22Rv1 (cell line): Measurements from ENCODE around the gene EIF2S3.

Experiments
- ZFX ChIP-seq: fragments of 450-650 bp; IDR thresholded peaks from 2 replicates; pipeline ENCODE4 v1.6.1; 2017; ENCODE audit warnings: antibody characterized with exemption, borderline replicate concordance
- TF ChIP-seq, protein P1 (sequence below): fragments of 450-650 bp; IDR thresholded peaks from 2 replicates; pipeline ENCODE4 v1.5.1; 2017; ENCODE audit warnings: mild to moderate bottlenecking

GRCh38 chrX:24093746-24094145 is 39.0 kb downstream of the EIF2S3 start:
- TF ChIP-seq, protein P1, sequence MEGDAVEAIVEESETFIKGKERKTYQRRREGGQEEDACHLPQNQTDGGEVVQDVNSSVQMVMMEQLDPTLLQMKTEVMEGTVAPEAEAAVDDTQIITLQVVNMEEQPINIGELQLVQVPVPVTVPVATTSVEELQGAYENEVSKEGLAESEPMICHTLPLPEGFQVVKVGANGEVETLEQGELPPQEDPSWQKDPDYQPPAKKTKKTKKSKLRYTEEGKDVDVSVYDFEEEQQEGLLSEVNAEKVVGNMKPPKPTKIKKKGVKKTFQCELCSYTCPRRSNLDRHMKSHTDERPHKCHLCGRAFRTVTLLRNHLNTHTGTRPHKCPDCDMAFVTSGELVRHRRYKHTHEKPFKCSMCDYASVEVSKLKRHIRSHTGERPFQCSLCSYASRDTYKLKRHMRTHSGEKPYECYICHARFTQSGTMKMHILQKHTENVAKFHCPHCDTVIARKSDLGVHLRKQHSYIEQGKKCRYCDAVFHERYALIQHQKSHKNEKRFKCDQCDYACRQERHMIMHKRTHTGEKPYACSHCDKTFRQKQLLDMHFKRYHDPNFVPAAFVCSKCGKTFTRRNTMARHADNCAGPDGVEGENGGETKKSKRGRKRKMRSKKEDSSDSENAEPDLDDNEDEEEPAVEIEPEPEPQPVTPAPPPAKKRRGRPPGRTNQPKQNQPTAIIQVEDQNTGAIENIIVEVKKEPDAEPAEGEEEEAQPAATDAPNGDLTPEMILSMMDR: no peak
- TF ChIP-seq ZFX: no peak
